Endothelial cell of umbilical vein (primary cell): ENCODE results near the gene POLR1C. TPM values are rescaled to one million over a fixed set of nuclear protein-coding genes. Genes with fewer than 3 reads are reported as not detected.

Experiments used
- BruUV-seq: library from RNA; stranded (reverse); fragments of 400-500 nt; replicated peaks from 2 replicates; lab custom pipeline; 2021; lab: Mats Ljungman, UMichigan
- CTCF ChIA-PET: fragments of 300-600, 350-600 bp; sonication (Branson Sonifier 250); formaldehyde crosslinking; loops from one replicate; lab custom pipeline; 2021; ENCODE audit warnings: antibody characterized with exemption, inconsistent platforms; lab: Charles Lee
- POLR2A ChIA-PET: fragments of 300-600, 350-600 bp; sonication (Branson Sonifier 250); formaldehyde crosslinking; loops from one replicate; lab custom pipeline; 2021; ENCODE audit warnings: antibody characterized with exemption, inconsistent platforms; lab: Charles Lee
- DNase-seq: peaks from one replicate; pipeline ENCODE4 v3.0.0-alpha.2; 2011; ENCODE audit warnings: low read depth, low spot score
- FAIRE-seq: peaks from 2 replicates; lab custom pipeline; 2011; peaks lifted over from hg19 to GRCh38; lab: Jason Lieb, UNC
- H2AFZ ChIP-seq: 2 replicates; pipeline ENCODE4 v1.6.0; 2012; ENCODE audit warnings: low read depth, low read length, control low read depth, inconsistent platforms
- H3K27ac ChIP-seq: 2 replicates; pipeline ENCODE4 v1.5.1; 2011; ENCODE audit warnings: low read depth, mild to moderate bottlenecking, control low read depth, low read length, moderate library complexity; ENCODE audit not compliant: insufficient read depth
- H3K27me3 ChIP-seq, 2 experiments: 2 replicates each; pipeline versions ENCODE4 v1.6.0 to v1.6.1; 2011; ENCODE audit warnings: low read length in 2 of 2, mixed read lengths in 1 of 2; ENCODE audit not compliant: control insufficient read depth in 2 of 2, insufficient read depth in 2 of 2
- H3K36me3 ChIP-seq, 2 experiments: 2 replicates in 1 of 2; 3 replicates in 1 of 2; pipeline ENCODE4 v1.5.1; 2011; ENCODE audit warnings: low read length in 2 of 2, mild to moderate bottlenecking in 1 of 2, moderate library complexity in 1 of 2; ENCODE audit not compliant: control insufficient read depth in 2 of 2, insufficient read depth in 2 of 2; ENCODE audit errors: extremely low read depth in 1 of 2
- H3K4me1 ChIP-seq: 3 replicates; pipeline ENCODE4 v1.5.1; 2011; ENCODE audit warnings: mild to moderate bottlenecking, low read length; ENCODE audit not compliant: control insufficient read depth, insufficient read depth; ENCODE audit errors: extremely low read depth
- H3K4me2 ChIP-seq: 2 replicates; pipeline ENCODE4 v1.6.1; 2011; ENCODE audit warnings: low read length, control low read depth, mixed read lengths; ENCODE audit not compliant: insufficient read depth
- H3K4me3 ChIP-seq, 3 experiments: fragments of 200-600 bp in 1 of 3; sonication (generic), shearing (Covaris generic) in 1 of 3; replicated peaks in 1 of 3; 2 replicates each; pipeline ENCODE4 v1.5.1; 2011 to 2016; ENCODE audit warnings: control low read depth in 3 of 3, low read length in 3 of 3, mild to moderate bottlenecking in 2 of 3, inconsistent platforms in 1 of 3, low read depth in 1 of 3, moderate library complexity in 1 of 3; ENCODE audit not compliant: insufficient read depth in 1 of 3
- H3K79me2 ChIP-seq: 2 replicates; pipeline ENCODE4 v1.6.0; 2012; ENCODE audit warnings: low read length, inconsistent platforms; ENCODE audit not compliant: control insufficient read depth, insufficient read depth
- H3K9ac ChIP-seq: replicated peaks from 2 replicates; pipeline ENCODE3; 2011; ENCODE audit warnings: low read length, control low read depth; ENCODE audit not compliant: insufficient read depth; ENCODE audit errors: extremely low read depth
- H3K9me1 ChIP-seq: replicated peaks from 3 replicates; pipeline ENCODE4 v1.6.0; 2011; ENCODE audit warnings: mild to moderate bottlenecking, low read length; ENCODE audit not compliant: control insufficient read depth, insufficient read depth; ENCODE audit errors: extremely low read depth
- H3K9me3 ChIP-seq: replicated peaks from 2 replicates; pipeline ENCODE4 v1.5.1; 2012; ENCODE audit warnings: low read length, inconsistent platforms; ENCODE audit not compliant: control insufficient read depth, insufficient read depth
- H4K20me1 ChIP-seq: replicated peaks from 2 replicates; pipeline ENCODE3; 2011; ENCODE audit warnings: mild to moderate bottlenecking, low read length; ENCODE audit not compliant: control insufficient read depth, insufficient read depth; ENCODE audit errors: extremely low read depth
- EZH2 ChIP-seq: IDR thresholded peaks from 2 replicates; pipeline ENCODE4 v1.6.1; 2012; ENCODE audit warnings: borderline replicate concordance, low read depth, mild to moderate bottlenecking, moderate library complexity, low read length, inconsistent platforms; ENCODE audit not compliant: severe bottlenecking
- FOS ChIP-seq: IDR thresholded peaks from 2 replicates; pipeline ENCODE4 v1.6.1; 2011; ENCODE audit warnings: mild to moderate bottlenecking, low read length, moderate library complexity, borderline replicate concordance; ENCODE audit not compliant: insufficient read depth
- GATA2 ChIP-seq: IDR thresholded peaks from 2 replicates; pipeline ENCODE4 v1.7.0; 2011; ENCODE audit warnings: low read depth, mild to moderate bottlenecking, moderate library complexity, mixed read lengths, low read length; ENCODE audit not compliant: insufficient read length, insufficient read depth
- JUN ChIP-seq: IDR thresholded peaks from 2 replicates; pipeline ENCODE4 v1.6.1; 2011; ENCODE audit warnings: borderline replicate concordance, low read depth; ENCODE audit not compliant: insufficient read length, insufficient read depth
- MYC ChIP-seq: IDR thresholded peaks from one replicate; pipeline ENCODE4 v1.6.1; 2011; ENCODE audit warnings: mild to moderate bottlenecking, low read depth, low read length
- POLR2A ChIP-seq: IDR thresholded peaks from 2 replicates; pipeline ENCODE4 v1.6.1; 2012; ENCODE audit warnings: low read depth, mild to moderate bottlenecking, control low read depth, low read length
- POLR2AphosphoS5 ChIP-seq: IDR thresholded peaks from 2 replicates; pipeline ENCODE4 v1.6.1; 2012; ENCODE audit warnings: low read depth, mild to moderate bottlenecking, control low read depth, low read length, moderate library complexity; ENCODE audit not compliant: insufficient read depth
- dilution Hi-C: fragments of 300-500 bp; cut with MboI; formaldehyde crosslinking; loops from one replicate; pipeline ENCODE4 v1.15.0; 2019; ENCODE audit warnings: low sequenced_read_pairs; ENCODE audit not compliant: extremely low pct_ligation_motif_present
- intact Hi-C: fragments of 100-400 bp; cut with micrococcal nuclease; formaldehyde crosslinking; loops from one replicate; pipeline ENCODE4 v1.10.0; 2022
- polyA plus RNA-seq, 4 experiments: library from polyadenylated mRNA; depleted of rRNA in 3 of 4; stranded (reverse) in 3 of 4; unstranded in 1 of 4; fragments of >200 nt; gene quantifications; 2 replicates each; pipeline versions ENCODE4 v1.2.1 to v1.2.3, GENCODE V29; 2011 to 2012; ENCODE audit warnings: missing spikeins in 1 of 4
- total RNA-seq: library from RNA; stranded (reverse); gene quantifications from 2 replicates; pipeline ENCODE4 v1.2.3, GENCODE V29; 2021
- TF ChIP-seq, protein P1 (sequence below), 2 donors: IDR thresholded peaks; 1 replicate in 1 of 2; 2 replicates in 1 of 2; pipeline ENCODE4 v1.5.1; 2011; ENCODE audit warnings: low read length in 2 of 2, mild to moderate bottlenecking in 2 of 2, moderate library complexity in 2 of 2, control low read depth in 1 of 2, inconsistent platforms in 1 of 2, low read depth in 1 of 2; ENCODE audit not compliant: insufficient read depth in 1 of 2; ENCODE audit errors: extremely low read depth in 1 of 2
- TF ChIP-seq, protein P2 (sequence below): IDR thresholded peaks from 2 replicates; pipeline ENCODE4 v1.6.1; 2011; ENCODE audit not compliant: insufficient read depth, insufficient read length

Gene POLR1C
- total and polyA plus RNA-seq, 2 donors (not counting 3 experiments of a cell fraction or from before 2014, with no cell fraction given) = 39.8 to 46.0 TPM

GRCh38 chr6:43510827-43511163 is 6.1 kb upstream of the POLR1C start:
- BruUV-seq = no TSS peak
- no peaks in the 10 kb centered on the region for H3K9me3 ChIP-seq
- H3K4me2 ChIP-seq = peak overlapping the region; percentile 32
- CTCF ChIA-PET = interaction anchor here (1.3 to 19.0 kb wide), 6 partner anchors 11 to 282 kb away, joined by 4 to 289 read pairs (median 8); partner anchors contain the start of genes DLK2, DNPH1 and ZNF318
- H3K9ac ChIP-seq = no peak overlapping the region
- dilution Hi-C loops (no loop called here), intact Hi-C loops (no loop called here)
- H3K9me1 ChIP-seq = no peaks in the 10 kb centered on the region
- peaks cover 11% of the 10 kb centered on the region for H3K79me2 ChIP-seq
- H3K27ac ChIP-seq = no peak overlapping the region
- POLR2A ChIA-PET = no interaction called here
- H2AFZ ChIP-seq = no peak overlapping the region
- peaks cover 3 to 32% of the 10 kb centered on the region in 2 experiments for H3K36me3 ChIP-seq
- no peak for DNase-seq
- TF ChIP-seq, protein P1, sequence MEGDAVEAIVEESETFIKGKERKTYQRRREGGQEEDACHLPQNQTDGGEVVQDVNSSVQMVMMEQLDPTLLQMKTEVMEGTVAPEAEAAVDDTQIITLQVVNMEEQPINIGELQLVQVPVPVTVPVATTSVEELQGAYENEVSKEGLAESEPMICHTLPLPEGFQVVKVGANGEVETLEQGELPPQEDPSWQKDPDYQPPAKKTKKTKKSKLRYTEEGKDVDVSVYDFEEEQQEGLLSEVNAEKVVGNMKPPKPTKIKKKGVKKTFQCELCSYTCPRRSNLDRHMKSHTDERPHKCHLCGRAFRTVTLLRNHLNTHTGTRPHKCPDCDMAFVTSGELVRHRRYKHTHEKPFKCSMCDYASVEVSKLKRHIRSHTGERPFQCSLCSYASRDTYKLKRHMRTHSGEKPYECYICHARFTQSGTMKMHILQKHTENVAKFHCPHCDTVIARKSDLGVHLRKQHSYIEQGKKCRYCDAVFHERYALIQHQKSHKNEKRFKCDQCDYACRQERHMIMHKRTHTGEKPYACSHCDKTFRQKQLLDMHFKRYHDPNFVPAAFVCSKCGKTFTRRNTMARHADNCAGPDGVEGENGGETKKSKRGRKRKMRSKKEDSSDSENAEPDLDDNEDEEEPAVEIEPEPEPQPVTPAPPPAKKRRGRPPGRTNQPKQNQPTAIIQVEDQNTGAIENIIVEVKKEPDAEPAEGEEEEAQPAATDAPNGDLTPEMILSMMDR (IDR thresholded peaks at IDR 0.05; ENCODE audit: extremely low read depth in 1 of 2, insufficient read depth in 1 of 2, low read depth in 1 of 2, low read length in 2 of 2) = no peak
- TF ChIP-seq JUN = no peak
- no peak for TF ChIP-seq GATA2
- TF ChIP-seq EZH2 = no peak
- TF ChIP-seq, protein P2, sequence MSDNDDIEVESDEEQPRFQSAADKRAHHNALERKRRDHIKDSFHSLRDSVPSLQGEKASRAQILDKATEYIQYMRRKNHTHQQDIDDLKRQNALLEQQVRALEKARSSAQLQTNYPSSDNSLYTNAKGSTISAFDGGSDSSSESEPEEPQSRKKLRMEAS = no peak
- no peak for TF ChIP-seq POLR2AphosphoS5
- no peak for TF ChIP-seq POLR2A
- no peak for TF ChIP-seq FOS
- no peak for TF ChIP-seq MYC
- no peak for FAIRE-seq
- H3K4me1 ChIP-seq = peaks cover 14% of the 10 kb centered on the region
- H4K20me1 ChIP-seq = no peaks in the 10 kb centered on the region
- no peaks in the 10 kb centered on the region for H3K27me3 ChIP-seq
- H3K4me3 ChIP-seq = no peak overlapping the region
